GM19238 (cell line): Measurements from ENCODE around the gene PBX2.
"Not testable (repeated sequence)": the region's sequence is repeated elsewhere in the genome, so short reads cannot be mapped to it uniquely, and the experiment has no call there.

Experiments
- DNase-seq: peaks from one replicate; pipeline ENCODE4 v3.0.0; 2011; ENCODE audit warnings: low spot score; ENCODE audit not compliant: insufficient read length

Gene PBX2, protein sequence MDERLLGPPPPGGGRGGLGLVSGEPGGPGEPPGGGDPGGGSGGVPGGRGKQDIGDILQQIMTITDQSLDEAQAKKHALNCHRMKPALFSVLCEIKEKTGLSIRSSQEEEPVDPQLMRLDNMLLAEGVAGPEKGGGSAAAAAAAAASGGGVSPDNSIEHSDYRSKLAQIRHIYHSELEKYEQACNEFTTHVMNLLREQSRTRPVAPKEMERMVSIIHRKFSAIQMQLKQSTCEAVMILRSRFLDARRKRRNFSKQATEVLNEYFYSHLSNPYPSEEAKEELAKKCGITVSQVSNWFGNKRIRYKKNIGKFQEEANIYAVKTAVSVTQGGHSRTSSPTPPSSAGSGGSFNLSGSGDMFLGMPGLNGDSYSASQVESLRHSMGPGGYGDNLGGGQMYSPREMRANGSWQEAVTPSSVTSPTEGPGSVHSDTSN

DNA sequence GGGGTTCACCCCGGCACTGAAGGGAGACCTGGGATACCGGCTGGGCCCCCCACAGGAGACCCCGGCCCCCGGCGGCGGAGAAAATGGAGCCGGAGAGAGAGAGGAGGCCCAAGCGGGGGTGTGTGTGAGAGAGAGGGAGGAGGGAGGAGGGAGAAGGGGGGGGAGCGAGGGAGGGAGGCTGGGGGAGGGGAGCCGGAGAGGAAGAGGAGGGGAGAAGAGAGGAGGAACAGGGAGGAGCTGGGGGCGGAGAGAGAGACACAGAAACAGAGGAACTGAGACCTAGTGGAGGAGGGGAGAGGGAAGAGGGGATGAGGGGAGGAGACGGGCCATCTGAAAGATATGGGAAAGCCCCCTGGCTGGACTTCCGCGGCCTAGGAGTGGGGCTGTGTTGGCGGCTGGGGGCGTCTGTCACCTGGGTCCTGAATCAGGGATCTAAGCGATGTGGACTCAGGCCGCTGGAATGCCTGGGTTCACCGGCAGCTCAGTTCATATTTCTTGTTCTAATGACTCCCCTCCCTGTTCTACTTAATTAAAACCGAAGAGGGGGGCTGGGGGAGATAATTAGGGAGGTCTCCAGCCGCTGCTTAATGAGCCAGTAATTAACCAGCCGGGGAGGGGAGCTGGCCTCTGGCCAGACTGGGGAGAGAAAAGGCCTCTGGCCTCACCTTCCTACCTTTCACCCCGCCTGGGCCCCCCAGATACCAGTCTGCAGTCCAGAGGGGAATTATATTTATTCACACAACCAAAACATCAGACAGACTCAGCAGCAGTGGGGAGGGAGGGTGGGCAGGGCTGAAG is at the start of gene PBX2:
Gene PBX2 (minus strand): TSS at position 149 of the 798 bp plus-strand sequence. CDS start 287 bp downstream, outside the sequence.
- DNase-seq = peak; percentile 78

DNA sequence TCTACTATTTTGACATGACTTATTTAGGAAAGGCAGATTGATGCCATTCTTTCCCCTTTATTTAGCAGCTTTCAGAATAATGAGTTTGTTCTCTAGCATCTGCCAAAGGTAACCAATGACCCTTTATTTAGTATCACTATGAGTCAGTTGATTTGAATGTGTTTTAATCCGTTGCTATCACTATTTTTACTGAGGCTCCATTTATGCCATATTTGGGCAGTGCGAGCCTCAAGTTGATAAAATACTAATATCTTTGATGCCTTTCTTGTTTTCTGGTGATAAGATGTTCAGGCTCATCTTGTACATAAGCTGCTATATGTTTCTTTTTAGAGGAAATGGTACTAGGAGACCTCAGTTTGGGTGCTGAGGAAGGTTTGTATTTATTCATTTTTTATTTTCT is 49.5 kb upstream of the PBX2 start:
- no peak for DNase-seq

DNA sequence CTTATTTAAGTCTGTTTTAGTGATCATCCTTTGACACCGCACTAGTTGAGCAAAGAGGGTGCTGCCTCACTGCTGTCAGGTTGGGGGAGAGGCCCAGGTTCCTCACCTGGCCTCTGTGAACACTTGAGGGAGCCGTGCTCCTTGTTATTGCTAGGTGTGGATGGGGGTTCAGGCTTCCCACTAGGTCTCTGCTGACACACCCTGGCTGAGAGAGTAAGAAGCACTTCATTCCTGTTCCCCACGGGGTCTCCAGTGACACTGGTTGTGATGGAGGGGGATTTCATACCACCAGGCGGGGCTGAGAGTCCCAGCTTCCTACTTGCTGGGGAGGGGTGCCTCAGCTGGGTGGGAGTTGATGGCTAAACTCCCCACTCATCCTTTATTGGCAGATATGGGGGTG is 44.9 kb upstream of the PBX2 start:
- DNase-seq = no peak

DNA sequence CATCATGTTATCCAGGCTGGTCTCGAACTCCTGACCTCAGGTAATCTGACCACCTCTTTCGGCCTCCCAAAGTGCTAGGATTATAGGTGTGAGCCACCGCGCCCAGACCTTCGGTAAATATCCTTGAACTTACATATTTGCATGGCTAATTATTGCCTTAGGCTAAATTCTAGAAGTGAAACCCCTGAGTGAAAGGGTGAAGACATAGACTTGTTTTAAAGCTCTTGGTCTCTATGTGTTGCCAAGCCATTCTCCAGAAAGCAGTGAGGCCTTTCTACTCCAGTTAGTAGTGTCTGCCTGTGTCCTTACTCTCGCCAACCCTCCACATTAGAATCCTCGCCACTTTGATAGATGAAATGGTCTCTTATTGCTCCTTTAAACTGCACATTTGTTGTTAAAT is 36.4 kb upstream of the PBX2 start:
- no peak for DNase-seq

DNA sequence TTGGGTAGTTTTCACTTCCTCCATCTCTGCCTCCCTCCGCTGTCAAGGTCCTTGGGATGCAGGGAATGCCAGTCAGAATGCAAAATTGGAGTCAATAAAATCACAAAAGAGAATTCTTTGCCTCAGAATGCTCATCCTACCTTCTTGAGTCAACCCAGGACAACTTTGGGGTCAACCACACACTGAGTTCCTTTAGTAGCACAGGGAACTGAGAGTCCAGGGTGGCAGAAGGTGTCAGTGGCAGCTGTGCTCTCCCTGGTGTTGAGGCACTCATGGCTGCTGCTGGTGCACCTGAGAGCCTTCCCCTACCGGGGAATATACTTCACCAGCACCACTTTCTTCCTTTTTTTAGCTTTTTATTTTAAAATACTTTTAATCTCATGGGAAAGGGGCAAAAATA is 34.7 kb upstream of the PBX2 start:
- DNase-seq = peak; percentile 33

DNA sequence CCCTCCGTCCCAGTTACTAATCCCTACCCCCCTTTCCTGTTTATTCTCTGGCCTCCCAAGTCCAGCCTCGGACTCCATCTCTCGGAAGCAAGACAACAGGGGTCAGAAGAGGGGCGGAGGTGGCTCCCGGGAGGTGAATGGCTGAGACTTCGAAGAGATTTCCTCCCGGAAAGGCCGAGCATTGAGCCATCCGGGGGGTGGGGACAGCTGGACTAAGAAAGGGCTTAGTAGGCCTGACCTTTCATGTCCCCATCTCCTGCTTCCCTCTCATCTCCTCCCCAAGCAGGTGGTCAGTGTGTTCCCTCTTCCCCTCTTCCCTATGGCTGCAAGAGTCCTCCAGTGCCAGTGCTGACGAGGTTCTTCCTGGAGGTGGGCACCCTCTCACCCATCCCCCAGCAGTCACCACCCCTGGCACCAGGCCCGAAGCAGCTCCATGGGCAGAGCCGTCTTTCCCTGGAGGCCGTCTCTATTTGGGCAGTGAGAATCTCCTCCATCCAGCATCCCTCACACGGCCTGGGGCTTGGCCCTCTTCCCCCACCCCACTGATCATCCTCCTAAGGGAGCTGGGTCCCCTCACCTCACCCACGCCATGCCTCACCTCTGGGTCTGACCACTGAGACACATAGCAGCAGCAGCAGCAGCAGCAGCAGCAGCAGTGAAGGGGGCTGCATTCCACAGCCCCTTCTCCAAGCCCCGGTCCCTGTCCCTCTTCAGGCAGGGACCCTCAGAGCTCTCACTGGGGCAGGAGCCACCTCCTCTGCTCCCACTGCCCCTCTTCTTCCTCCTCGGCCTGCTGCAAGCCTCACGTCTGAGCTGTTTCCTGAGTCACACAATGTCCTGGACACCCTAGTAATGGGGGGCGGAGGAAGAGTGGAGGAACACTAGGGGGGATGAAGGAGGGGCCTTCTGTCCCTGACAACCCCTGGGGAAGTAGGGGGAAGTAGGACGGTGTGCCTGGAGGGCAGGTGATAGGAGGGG is 33.5 kb upstream of the PBX2 start, which contains the start of gene NOTCH4:
Gene NOTCH4 (minus strand): TSS at position 810 of the 978 bp plus-strand sequence. CDS start 139 bp downstream, at position 671.
- no peak for DNase-seq

DNA sequence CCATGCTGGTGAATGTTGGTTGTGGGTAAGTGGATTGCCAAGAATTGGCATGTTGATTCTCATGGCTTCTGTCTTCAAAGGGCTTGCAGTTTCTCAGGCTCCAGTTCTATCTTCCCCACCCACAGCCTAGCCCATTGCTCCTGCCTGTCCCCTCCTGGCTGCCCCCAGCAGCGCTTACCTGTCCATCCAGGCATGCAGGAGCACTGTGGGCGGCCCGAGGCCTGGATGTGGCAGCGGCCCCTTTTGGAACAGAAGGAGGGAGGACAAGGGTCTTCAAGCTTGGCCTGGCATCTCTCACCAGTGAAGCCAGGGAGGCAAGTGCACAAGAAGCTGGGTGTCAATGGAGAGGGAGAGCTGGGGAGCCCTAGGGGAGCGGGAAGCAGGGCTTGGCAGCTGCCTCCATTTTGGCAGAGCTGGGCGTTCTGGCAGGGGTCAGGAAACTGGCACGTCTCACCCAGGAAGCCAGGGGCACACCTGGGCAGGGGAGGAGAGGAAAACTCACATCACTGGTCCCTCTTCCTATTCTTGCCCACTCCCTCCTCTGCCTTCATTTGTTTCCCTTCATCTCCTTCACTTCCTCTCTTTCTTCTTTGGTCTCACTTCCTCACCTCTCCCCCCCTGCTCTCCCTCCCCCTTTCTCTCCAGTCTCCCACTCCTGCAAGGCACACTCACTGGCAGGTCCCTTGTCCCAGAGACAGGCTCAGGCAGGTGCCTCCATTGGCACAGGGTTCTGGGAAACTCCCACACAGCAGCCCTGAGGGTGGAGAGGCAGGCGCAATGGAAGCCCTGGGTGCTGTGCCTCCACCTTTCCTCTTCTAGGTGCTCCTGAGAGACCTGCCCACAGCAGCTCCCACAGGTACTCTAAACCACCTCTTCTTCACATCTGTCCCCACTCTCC is 32.6 kb upstream of the PBX2 start:
- DNase-seq = no peak

DNA sequence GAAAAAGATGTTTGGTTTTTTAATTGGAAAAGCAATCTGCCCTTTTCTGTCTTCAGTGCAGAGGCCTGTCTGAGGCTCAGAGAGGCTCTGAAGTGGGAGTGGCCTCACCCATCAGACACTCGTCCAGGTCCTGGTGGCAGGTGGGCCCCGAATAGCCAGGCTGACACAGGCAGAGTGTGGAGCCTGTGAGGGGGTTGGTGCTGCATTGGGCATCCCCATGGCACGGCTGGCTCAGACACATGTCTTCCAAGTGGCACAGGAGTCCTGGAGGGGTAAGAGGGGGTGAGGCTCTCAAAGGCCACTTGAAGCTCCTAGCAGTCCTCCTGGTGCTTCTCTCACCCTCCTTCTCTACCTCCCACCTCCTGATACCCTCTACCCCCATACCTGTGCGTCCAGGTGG is 30.0 kb upstream of the PBX2 start:
- DNase-seq = no peak

DNA sequence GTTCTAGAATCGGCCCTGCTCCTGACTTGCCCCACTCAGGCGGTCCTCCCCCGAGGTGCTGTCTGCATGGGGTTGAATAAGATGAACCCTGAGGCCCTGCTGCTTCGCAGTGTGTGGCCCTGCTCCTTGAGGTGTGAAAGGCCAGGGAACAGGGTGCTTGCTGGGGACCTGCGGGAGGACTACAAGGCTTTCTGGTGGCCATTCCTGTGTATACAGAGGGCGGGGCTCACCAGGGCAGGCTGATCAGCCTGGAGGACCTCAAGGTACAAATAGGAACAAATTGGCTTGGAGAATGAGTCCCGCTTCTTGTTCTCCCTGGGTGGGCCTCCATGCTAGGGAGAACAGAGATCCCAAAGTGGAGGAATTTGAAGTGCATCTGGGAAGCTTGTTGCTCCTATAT is 28.2 kb upstream of the PBX2 start:
- DNase-seq = no peak

DNA sequence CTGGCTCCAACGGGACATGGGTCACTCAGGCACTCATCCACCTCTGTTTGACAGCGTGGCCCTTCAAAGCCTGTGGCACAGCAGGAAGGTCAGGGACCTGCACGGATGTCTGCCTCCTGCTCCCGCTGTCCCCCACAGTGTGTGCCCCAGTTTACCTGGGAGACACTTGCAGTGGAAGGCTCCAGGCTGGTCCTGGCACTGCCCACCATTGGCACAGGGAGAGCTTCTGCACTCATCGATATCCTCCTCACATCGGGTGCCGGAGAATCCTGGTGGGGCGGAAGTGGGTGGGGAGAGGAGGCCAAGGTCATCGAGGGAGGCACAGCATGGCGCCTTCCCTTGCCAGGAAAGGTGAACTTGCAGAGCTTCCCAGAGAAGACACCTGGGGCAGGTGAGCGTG is 27.0 kb upstream of the PBX2 start:
- no peak for DNase-seq

DNA sequence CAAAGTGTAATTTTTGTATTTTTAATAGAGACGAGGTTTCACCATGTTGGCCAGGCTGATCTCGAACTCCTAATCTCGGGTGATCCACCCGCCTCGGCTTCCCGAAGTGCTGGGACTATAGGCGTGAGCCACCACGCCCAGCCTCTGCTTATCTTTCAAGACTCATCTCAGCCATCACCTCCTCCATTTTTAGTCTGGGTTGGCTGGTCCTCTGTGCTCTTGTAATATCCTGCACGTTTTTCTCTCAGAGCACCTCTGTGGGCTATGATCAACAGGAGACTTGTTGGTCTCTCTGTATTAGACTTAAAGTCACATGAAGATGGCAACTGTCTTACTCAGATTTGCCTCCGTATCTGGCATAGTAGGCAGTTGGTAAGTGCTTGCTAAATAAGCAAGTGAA is 26.3 kb upstream of the PBX2 start:
- DNase-seq = no peak

DNA sequence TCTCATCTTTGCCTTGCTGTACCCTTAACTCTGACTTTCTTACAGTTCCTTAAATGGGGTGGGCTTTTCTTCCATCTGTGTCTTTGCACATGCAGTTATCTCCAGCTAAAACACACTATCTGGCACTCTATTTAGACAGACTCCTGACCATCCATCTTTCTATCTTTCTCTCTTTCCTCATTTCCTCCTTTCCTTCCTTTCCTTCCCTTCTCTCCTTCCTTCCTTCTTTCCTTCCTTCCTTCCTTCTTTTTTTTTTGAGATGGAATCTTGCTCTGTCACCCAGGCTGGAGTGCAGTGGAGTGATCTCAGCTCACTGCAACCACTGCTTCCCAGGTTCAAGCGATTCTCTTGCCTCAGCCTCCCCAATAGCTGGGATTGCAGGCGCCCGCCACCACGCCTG is 25.6 kb upstream of the PBX2 start:
- no peak for DNase-seq

DNA sequence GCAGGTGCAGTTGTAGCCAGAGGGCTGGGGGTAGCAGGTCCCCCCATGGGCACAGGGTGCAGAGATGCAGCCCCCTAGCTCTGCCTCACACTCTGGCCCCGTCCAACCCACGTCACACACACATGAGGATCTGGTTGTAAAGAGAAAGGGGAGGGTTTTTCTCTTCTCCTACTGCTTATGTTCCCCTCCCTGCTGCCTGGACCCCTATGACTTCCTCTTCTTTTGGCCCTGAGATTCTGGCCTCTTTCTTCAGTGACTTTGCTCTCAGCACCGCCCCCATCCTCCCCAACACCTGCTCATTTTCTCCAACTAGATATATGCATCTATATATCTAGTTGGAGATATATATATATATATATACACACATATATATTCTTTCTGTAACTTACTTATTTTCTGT is 24.1 kb upstream of the PBX2 start:
- DNase-seq = no peak

DNA sequence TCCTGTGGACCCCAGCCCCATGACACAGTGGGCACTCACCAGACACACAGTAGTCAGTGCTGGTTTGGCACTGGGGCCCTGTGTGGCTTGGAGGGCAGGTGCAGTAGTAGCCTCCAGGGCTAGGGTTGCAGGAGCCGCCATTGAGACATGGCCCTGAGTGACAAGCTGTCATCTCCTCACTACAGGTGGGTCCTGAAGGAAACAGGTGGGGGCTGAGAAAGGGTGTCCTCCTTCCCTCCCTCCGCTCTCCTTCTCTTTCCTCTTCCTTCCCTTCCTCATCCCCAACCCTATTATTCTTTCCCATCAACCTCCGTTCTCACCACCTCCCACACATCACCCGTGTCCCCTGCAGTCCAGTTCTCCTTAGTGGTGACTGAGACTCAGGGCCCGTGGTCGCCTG is 23.6 kb upstream of the PBX2 start:
- no peak for DNase-seq

DNA sequence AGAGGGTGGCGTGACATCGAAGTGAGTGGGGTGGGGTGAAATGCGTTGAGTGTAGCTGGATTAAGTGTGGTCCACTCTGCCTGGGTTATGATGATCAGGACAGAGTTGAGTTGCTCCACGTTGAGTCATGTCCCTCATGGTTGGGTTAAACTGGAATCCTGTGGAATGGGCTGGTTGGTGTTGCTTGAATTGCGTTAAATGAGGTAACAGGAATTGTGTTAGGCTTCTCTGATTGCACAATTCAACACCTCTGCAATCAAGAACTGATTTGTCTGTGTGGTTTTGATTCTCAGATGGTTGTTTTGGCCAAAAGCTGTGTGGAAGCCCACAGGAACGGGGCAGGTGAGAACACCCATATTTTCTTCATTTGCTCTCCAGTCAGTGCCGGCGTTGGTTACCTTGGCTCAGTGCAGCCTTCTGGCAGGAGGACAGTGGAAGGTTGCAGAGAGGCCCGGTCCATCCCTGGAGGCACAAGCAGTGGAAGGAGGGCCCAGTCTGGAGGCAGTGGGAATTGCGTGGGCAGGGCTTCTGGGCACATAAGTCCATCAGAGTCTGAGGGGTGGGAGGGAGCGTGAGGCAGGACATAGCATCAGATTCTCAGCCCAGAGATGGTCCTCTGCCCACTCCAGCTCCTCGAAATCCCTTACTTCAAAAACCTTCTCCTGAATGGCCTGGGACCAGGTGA is 22.2 kb upstream of the PBX2 start:
- DNase-seq = no peak

DNA sequence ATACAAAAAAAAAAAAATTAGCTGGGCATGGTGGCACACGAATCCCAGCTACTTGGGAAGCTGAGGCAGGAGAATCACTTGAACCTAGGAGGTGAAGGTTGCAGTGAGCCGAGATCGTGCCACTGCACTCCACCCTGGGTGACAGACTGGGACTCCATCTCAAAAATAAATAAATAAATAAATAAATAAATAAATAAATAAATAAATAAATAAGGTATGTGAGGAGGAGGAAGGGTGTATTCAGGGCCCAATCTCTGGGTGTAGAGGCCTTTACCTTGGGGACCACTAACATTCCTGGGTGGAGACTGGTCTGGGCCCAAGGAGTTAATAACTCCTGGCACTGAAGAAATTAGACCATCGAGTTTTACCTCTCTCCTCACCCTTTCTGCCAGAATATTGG is 21.4 kb upstream of the PBX2 start:
- not testable (repeated sequence) for DNase-seq

DNA sequence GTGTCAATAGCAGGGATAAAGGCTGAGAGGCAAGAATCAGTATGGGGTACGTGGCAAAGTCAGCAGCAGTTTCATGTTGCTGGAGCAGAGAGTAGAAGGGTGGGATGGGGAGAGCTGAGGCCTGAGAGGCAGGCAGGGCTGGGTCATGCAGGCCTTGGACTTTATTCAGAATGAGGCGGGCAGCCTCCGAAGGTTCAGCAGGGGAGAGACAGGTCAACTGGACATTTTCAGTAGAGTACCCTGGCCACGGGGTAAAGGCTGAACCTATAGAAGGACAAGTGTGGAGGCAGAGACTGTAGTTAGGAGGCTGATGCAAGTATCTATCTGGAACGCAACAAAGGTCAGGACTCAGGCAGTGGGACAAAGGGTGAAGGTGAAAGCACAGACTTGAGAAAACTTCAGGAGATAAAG is 20.2 kb upstream of the PBX2 start:
- DNase-seq = no peak

DNA sequence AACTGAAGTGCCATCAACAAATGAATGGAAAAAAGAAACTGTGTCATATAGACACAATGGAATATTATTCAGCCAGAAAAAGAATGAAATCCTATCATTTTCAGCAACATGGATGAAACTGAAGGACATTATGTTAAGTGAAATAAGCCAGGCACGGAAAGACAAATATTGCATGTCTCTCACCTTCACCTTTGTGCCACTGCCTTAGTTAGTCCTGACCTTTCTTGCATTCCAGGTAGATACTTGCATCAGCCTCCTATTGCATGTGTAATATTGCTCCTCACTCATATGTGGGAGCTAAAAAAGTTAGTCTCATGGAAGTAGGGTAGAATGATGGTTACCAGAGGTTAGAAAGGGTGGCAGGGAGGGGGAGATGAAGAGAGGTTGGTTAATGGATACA is 19.0 kb upstream of the PBX2 start:
- DNase-seq = no peak

DNA sequence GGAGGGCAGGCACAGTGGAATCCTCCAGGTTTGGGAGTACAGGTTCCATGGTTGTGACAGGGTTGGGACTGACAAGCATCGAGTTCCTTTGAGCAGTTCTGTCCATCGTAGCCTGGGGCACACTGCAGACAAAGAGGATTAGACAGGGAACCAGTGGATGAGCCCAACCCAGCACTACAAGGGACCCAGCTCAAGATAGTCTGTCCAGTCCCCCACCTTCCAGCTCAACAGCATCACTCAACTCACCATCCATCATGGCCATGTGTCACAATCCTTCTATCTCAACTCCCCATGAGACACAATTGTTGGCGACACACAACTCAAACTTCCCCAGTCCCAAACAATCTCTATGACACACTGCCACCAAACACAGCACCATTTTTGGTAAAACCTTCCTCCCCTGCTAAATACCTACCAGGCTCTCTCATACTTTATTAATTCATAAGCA is 14.3 kb upstream of the PBX2 start:
- DNase-seq = no peak
